Renal pelvis (tissue), 4 donors: ENCODE results near the gene MYL3. TPM values are rescaled to one million over a fixed set of nuclear protein-coding genes. Genes with fewer than 3 reads are reported as not detected.

ENCODE experiments used
- DNase-seq: peaks from one replicate; pipeline ENCODE4 v3.0.0-alpha.2; 2013
- polyA plus RNA-seq, 3 donors: library from polyadenylated mRNA; unstranded; fragments of 120-200 nt; gene quantifications; one replicate each; pipeline ENCODE4 v1.2.1, GENCODE V29; 2013; ENCODE audit not compliant: insufficient read length in 3 of 3

MYL3 gene
- polyA plus RNA-seq, 3 donors: 25.0 to 28.2 (median 25.4) TPM

DNA sequence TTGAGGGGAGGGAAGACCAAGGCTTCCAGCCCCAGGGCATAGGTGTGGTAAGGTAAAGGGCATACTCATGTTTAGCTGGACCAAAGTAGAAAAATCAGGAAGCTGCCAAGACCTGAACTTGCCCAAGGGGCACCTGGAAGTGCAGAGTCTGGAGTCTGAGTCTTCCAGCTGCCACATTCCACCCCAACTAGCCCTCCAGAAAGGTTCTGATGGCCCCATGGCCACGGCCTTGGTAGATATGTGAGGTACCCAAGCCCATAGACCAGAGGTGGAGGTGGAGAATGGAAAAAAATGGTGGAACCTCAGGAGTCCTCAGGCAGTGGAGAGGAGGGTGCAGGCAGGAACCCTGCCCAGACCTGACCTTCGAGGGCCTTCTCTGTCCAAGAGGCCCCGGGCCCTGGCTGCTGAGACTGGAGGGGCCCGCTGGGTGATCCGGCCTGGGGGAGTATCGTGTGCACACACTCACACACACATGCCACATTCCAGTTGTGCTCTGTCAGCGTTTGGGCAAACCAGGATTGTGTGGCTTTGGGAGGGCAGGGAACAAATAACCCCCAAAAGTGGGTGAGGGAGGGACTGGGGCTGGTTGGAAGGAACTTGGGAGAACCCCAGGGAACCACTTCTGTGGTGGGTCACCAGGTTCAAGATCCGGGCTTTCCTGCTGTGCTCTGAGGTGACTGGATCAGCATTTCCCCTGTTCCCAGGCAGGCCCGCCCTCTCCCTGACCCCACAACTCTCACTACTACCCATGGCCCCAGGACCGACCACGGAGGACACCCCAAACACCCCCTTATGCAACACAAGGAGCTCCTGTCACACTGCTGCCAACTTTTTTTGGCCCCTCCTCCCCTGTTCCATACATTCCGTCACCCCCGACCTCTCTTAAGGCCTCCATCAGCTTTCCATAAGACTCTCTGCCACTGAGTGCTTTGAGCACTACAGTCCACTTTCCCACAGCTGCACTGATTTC is 11.6 kb downstream of the MYL3 start:
- no peak for DNase-seq

DNA sequence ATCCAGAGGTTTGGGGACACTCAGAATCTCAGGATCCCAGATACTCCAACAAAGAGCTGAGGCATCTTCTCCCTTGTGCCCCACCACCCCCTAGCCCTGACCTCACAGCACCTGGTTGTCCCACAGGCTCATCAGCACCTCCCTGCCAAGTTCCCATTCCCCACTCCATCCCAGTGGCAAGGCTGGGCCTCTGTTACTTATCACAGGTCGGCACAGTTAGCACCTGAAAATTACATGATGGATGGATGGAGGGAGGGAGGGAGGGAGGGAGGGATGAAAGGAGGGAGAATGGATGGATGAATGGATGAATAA is 12.8 kb downstream of the MYL3 start:
- no peak for DNase-seq

GRCh38 chr3:46849686-46850467 is 13.4 kb downstream of the MYL3 start:
- no peak for DNase-seq

DNA sequence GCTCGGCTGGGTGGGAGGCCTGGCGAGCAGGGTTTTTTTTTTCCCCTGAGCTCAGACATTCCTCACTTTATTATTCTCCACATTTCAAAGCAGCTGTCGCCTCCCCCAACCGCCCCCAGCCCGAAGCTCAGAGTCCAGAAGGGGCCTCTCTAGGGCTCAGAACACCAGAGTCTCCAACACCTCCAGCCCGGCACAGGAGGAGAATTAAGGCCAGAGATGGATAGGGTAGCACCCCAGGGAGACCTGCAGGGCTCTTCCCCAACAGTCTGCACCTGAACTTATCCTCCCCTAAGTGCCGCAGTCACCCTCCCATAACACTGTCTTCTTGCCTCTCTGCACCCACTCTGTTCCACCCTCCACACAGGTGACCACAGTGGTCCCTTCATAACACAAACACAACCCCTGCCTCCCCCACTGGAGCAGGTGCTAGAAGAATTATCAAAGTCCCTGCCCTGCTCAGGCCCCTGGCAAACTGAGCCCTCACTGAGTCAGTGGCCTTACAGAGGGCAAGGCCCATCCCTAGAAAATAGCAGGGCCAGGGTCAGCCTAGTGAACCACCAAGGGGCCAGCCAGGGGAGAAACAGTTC is 14.1 kb downstream of the MYL3 start:
- DNase-seq: peak; percentile 66

- DNase-seq: no peak
Observed at GRCh38 chr3:46848271-46849044, 14.8 kb downstream of the MYL3 start.

DNA sequence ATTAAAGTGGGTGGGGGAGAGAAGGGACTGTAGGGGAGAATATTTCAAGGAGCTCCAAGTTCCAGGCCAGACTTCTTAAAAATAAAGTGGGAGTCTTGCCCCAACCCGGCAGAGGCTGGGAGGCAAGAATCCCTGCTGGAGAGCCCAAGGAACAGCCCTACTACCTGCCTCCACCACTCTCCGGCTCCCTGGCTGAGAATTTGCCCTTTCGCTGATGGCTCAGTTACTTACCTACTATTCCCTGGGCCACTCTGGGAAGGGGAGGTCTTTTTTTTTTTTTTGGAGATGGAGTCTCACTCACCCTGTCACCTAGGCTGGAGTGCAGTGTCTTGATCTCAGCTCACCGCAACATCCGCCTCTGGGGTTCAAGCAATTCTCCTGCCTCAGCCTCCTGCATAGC is 15.5 kb downstream of the MYL3 start:
- DNase-seq: no peak

DNA sequence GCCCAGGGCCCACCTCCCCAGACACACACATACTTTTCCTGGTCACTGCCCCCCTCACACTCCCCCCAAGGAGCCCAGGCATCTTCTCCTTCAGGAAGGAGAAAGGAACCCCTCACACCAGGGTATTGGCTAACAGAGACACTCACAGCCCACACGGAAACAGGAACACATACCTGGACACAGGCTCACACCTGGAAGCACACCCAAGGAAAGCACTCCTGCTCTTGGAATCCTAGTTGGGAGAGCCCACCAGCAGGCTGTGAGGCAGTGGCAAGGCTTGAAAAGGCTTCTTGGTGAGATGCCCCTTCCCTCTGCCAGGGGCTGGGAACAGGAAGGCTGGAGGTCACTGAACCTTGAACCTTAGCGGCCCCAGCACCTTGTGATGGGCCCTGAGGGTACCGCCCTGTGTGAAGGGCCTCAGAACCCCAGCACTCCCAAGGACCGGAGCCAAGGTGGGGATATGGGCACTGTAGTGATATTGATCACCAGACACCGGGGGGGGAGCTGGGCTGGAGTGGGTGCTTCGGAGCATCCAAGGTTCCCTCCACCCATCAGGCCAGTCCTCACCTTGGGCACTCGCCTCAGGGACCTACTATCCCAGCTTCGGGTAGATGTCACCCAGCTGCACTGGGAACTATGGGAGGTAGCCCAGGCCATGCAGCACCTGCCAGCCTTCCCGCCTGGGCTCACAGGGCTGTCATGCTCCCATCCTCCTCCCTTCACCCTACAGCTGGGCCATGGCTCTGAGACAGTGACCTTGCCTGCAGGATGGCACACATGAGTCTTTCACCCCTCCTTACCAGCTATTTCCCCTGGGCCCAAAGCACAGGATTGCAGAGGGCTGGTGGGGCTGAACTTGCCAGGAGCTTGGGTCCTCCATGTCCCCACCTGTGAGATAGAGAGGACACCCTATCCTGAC is 16.4 kb downstream of the MYL3 start:
- no peak for DNase-seq

GRCh38 chr3:46845860-46846623 is 17.2 kb downstream of the MYL3 start:
- peak; percentile 83 for DNase-seq

DNA sequence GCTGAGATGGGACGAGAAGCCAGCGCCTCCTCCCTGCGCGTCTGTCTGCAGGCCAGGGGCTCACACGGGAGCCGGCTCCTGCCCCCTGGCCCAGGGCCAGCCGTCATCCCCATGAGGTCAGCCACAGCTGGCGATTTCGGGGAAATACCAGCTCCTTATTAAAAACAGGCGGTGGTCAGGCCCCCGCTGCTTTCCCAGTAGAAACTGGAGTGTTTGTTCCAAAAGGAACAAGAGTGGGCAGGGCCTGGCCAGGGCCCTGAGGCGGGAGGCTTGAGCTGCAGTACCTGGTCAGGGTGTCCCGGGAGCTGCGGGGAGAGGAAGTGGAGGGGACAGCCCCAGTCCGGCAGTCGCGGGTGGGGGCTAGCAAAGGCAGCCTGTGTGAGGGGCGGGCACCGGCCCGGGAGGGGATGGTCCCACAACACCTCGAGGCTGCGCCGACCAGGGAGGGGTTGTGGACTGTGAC is 17.8 kb downstream of the MYL3 start:
- peak; percentile 56 for DNase-seq

- DNase-seq: no peak
Observed at GRCh38 chr3:46844881-46845312, 18.3 kb downstream of the MYL3 start.

GRCh38 chr3:46844397-46844796 is 18.8 kb downstream of the MYL3 start:
- no peak for DNase-seq

DNA sequence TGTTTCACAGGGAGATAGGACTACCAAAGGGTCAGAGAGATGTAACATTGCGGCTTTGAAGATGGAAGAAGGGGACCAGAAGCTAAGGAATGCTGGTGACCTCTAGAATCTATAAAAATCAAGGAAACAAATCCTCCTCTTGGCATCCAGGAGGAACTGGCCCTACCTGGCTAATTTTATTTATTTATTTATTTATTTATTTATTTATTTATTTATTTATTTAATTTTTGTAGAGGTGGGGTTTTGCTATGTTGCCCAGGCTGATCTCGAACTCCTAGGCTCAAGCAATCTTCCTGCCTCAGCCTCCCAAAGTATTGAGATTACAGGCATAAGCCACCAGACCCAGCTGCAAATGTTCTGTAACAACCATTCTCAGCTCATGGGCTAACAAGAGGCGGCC is 19.7 kb downstream of the MYL3 start:
- DNase-seq: no peak

- no peak for DNase-seq
Observed at GRCh38 chr3:46840491-46840890, 22.8 kb downstream of the MYL3 start.

DNA sequence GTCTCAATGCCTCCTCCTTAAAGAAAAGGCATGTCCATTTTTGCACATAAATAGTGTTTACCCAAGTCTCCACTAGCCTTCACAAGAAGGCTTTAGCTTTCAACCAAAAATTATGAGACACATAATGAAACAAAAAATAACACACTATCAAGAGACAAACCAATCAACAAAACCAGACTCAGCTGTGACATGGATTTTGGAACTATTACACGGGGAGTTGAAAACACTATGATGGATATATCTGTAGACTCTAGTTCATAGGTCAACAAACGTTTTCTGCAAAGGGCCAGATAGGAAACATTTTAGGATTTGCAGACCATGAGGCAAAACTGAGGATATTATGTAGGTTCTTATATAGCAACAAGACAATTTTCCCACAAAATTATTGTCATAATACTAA is 24.9 kb downstream of the MYL3 start:
- no peak for DNase-seq

DNA sequence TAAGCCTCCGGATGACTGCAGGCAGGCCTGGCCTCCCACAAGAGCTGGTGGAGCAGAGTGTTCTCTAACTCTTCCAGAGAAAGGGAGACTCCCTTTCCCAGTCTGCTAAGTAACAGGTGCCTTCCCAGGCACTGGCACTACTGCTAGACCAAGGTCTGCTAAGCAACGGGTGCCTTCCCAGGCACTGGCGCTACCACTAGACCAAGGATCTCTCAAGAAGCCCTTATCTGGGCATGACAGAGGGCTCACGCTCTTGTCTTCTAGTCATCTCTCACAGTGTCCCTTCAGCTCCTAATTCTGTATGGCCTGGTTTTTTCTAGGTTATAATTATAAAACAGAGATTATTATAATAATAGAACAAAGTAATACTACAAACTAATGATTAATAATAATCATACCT is 27.8 kb downstream of the MYL3 start:
- DNase-seq: no peak

DNA sequence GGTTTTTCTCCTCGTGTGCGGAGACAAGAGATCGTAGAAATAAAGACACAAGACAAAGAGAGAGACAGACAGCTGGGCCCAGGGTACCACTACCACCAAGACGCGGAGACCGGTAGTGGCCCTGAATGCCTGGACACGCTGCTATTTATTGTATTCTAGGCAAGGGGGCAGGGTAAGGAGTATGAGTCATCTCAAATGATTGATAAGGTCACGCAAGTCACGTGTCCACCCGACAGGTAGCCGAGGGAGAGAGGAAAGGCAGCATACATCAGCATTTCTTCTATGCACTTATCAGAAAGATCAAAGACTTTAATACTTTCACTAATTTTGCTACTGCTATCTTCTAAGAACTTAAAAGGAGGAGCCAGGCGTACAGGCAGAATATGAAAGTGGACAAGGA is 28.2 kb downstream of the MYL3 start:
- no peak for DNase-seq

GRCh38 chr3:46833346-46834300 is 29.6 kb downstream of the MYL3 start:
- DNase-seq: no peak

GRCh38 chr3:46831841-46832240 is 31.4 kb downstream of the MYL3 start:
- DNase-seq: no peak

GRCh38 chr3:46831316-46831715 is 31.9 kb downstream of the MYL3 start:
- DNase-seq: no peak
